Ovary (tissue), 9 donors: ENCODE data around the gene NR5A2. TPM values are rescaled to one million over a fixed set of nuclear protein-coding genes. Genes with fewer than 3 reads are reported as not detected.

Experiments used
- DNase-seq, 5 donors: peaks; one replicate each; pipeline ENCODE4 v3.0.0-alpha.2; 2019 to 2020
- H3K27ac ChIP-seq, 2 donors: fragments of 200-600 bp; one replicate each; pipeline versions ENCODE4 v1.5.1 to v1.8.0; 2019 to 2022
- H3K27me3 ChIP-seq: fragments of 200-600 bp; one replicate; pipeline ENCODE4 v1.8.0; 2022
- H3K36me3 ChIP-seq: fragments of 200-600 bp; sonication (generic); one replicate; pipeline ENCODE4 v1.5.1; 2019
- H3K4me1 ChIP-seq: one replicate; pipeline ENCODE4 v1.8.1; 2013; ENCODE audit warnings: mild to moderate bottlenecking, moderate library complexity; ENCODE audit not compliant: insufficient read depth
- H3K4me3 ChIP-seq: fragments of 200-600 bp; sonication (generic); one replicate; pipeline ENCODE4 v1.5.1; 2017
- H3K9me3 ChIP-seq, 2 donors: fragments of 200-600 bp in 1 of 2; sonication (generic) in 1 of 2; one replicate each; pipeline versions ENCODE4 v1.5.1 to v1.8.1; 2013 to 2019; ENCODE audit warnings: mild to moderate bottlenecking in 1 of 2, moderate library complexity in 1 of 2
- EP300 ChIP-seq: sonication (generic); formaldehyde crosslinking; IDR thresholded peaks from one replicate; pipeline ENCODE4 v1.6.1; 2017; ENCODE audit warnings: antibody characterized with exemption
- POLR2A ChIP-seq: fragments of 450-650 bp; IDR thresholded peaks from one replicate; pipeline ENCODE4 v1.6.1; 2017; ENCODE audit warnings: antibody characterized with exemption, mild to moderate bottlenecking, moderate library complexity
- WGBS, 3 donors: extraction: QIAGEN DNeasy Blood & Tissue Kit in 1 of 3; methylation state at CpG; one replicate each; pipeline versions ENCODE4 v1.1.5 to v1.1.7; 2013 to 2017; 5-methylcytosine and 5-hydroxymethylcytosine counted together
- intact Hi-C, 4 donors: fragments of 100-400 bp; cut with DNase I; formaldehyde crosslinking; loops; one replicate each; pipeline versions ENCODE4 v1.11.0 to v1.15.1; 2022 to 2023
- polyA plus RNA-seq, 2 donors: library from polyadenylated mRNA; stranded (reverse); fragments of 200-250 nt in 1 of 2; fragments of 350-450 nt in 1 of 2; fragmentation: Illumina TruSeq in 1 of 2; extraction: RNeasy Lipid Tissue Mini Kit (QIAGEN cat#74804) in 1 of 2; gene quantifications; one replicate each; pipeline ENCODE4 v1.2.3, GENCODE V29; 2013 to 2014
- total RNA-seq, 7 donors: library from RNA; depleted of rRNA in 2 of 7; stranded (reverse); fragments of >200 nt in 2 of 7; fragmentation: NEBNext Ultra II Directional in 3 of 7; extraction: Animal tissue kit (Norgen Biotek cat#: 25700) in 3 of 7; gene quantifications; one replicate each; pipeline versions ENCODE4 v1.1.0 to v1.2.4, GENCODE V29; 2016 to 2023
- TF ChIP-seq, protein P1 (sequence below), 3 donors: fragments of 450-650 bp in 2 of 3; fragments of 200-600 bp in 1 of 3; IDR thresholded peaks; one replicate each; pipeline versions ENCODE4 v1.5.1 to v1.8.0; 2016 to 2022; ENCODE audit warnings: antibody characterized with exemption in 3 of 3, mild to moderate bottlenecking in 1 of 3
- donor health status: DM: no; HTN: no; CAD: no; lungs with moderate emphysema.
- donor health status: DM: no; HTN: no; CAD: no.
- donor health status: Bipolar disorder and iron deficiency.
- donor health status: DM: yes; HTN: yes; CAD: no.
- donor health status: DM: no; HTN: no; CAD: no.
- donor health status: DM: yes; HTN: yes; CAD: no.

NR5A2 gene
- total and polyA plus RNA-seq, 9 donors: 1.5 to 45.8 (median 3.0) TPM

DNA sequence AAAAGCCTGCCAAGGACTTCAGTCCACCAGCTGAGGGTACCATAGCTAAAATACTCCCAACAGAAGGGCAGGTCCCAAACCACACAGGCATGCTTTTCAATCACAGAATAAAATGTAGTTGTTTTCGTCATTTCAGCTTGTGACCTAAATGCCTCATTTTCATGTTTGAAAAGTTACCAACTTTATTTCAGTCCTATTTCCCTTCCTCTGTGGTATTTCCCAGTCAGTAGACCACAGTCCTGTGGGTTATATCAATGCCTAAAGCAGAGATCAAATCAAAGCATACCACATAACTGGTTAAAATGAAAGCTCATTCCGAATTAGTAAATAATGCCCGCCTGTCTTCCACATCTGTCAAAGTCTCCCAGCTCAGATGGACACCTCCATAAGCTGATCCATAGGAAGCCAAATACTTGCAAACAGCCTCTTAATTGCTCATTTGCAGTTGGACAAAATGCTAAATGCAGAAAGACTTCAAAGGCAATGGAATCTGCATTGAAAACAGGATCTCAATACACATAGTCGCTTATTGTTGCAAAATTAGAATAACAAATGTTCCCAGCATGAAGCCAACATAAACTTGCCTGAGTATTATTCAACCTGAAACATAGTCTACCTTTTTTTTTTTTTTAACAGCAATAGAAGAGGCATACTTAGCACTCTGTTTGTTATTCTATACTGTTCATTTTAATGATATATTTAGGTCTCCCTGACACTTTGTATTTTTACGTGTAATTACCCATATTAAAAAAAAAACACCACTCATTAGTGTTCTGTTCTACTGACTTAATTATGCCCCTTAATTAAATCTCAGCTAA is 53.9 kb downstream of the NR5A2 start:
- Histone ChIP-seq H3K27me3 (no peaks in the 10 kb centered on the region), H3K27ac (no peak overlapping the region), H3K36me3 (no peaks in the 10 kb centered on the region), H3K4me1 (no peaks in the 10 kb centered on the region), H3K9me3 (no peaks in the 10 kb centered on the region), H3K4me3 (no peak overlapping the region)
- DNase-seq: no peak
- no peak for TF ChIP-seq EP300
- no peak for TF ChIP-seq POLR2A
- TF ChIP-seq, protein P1, sequence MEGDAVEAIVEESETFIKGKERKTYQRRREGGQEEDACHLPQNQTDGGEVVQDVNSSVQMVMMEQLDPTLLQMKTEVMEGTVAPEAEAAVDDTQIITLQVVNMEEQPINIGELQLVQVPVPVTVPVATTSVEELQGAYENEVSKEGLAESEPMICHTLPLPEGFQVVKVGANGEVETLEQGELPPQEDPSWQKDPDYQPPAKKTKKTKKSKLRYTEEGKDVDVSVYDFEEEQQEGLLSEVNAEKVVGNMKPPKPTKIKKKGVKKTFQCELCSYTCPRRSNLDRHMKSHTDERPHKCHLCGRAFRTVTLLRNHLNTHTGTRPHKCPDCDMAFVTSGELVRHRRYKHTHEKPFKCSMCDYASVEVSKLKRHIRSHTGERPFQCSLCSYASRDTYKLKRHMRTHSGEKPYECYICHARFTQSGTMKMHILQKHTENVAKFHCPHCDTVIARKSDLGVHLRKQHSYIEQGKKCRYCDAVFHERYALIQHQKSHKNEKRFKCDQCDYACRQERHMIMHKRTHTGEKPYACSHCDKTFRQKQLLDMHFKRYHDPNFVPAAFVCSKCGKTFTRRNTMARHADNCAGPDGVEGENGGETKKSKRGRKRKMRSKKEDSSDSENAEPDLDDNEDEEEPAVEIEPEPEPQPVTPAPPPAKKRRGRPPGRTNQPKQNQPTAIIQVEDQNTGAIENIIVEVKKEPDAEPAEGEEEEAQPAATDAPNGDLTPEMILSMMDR (IDR thresholded peaks at IDR 0.05): no peak
- intact Hi-C loops: no loop called here
- WGBS, 3 donors: 61 to 70% (median 66%) methylated on average over 5 of the region's 5 CpGs

DNA sequence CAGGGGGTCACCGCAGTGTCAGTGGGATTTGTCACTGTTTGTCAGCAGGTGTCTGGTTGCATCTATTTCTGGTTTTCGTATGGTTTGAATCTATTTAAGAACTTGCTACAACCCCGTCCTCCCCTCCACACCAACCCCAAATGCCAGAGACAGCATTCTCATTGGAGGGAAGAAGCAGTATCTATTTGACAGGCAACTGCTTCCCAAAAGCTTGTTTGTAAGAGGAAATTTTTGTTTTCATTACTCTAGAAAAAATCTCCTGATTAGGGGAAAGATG is 54.4 kb downstream of the NR5A2 start:
- no peaks in the 10 kb centered on the region for H3K27me3 ChIP-seq
- 56 to 74% (median 61%) methylated on average over 3 of the region's 3 CpGs for WGBS, 3 donors
- DNase-seq: no peak
- TF ChIP-seq, protein P1 (IDR thresholded peaks at IDR 0.05): no peak
- H3K27ac ChIP-seq: no peak overlapping the region
- H3K36me3 ChIP-seq: no peaks in the 10 kb centered on the region
- intact Hi-C loops: no loop called here
- H3K9me3 ChIP-seq: no peaks in the 10 kb centered on the region
- H3K4me1 ChIP-seq: no peaks in the 10 kb centered on the region
- H3K4me3 ChIP-seq: no peak overlapping the region

DNA sequence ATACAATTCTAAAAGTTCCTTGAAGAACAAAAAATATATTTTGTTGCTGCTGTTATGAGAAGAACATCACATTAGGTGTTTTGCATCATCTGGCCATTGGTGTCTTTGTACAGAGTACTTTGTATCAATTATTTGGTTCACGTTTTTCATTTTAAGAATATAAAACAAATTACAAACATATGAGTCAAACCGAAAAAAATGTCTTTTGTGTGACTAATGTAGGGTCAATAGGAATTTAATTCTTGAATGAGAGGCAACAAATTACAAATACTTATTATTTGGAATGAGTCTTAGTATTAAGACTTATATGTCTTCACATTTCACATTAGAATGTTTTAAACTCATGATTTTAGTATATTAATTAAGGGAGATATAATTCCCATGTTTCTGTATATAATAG is 54.8 kb downstream of the NR5A2 start:
- H3K27ac ChIP-seq: no peak overlapping the region
- H3K36me3 ChIP-seq: no peaks in the 10 kb centered on the region
- intact Hi-C loops: no loop called here
- no peaks in the 10 kb centered on the region for H3K4me1 ChIP-seq
- no peak overlapping the region for H3K4me3 ChIP-seq
- 18 to 31% (median 29%) methylated on average over 2 of the region's 2 CpGs for WGBS, 3 donors
- TF ChIP-seq, protein P1 (IDR thresholded peaks at IDR 0.05): no peak
- TF ChIP-seq POLR2A (no peak), EP300 (no peak)
- H3K9me3 ChIP-seq: no peaks in the 10 kb centered on the region
- no peak for DNase-seq
- no peaks in the 10 kb centered on the region for H3K27me3 ChIP-seq

DNA sequence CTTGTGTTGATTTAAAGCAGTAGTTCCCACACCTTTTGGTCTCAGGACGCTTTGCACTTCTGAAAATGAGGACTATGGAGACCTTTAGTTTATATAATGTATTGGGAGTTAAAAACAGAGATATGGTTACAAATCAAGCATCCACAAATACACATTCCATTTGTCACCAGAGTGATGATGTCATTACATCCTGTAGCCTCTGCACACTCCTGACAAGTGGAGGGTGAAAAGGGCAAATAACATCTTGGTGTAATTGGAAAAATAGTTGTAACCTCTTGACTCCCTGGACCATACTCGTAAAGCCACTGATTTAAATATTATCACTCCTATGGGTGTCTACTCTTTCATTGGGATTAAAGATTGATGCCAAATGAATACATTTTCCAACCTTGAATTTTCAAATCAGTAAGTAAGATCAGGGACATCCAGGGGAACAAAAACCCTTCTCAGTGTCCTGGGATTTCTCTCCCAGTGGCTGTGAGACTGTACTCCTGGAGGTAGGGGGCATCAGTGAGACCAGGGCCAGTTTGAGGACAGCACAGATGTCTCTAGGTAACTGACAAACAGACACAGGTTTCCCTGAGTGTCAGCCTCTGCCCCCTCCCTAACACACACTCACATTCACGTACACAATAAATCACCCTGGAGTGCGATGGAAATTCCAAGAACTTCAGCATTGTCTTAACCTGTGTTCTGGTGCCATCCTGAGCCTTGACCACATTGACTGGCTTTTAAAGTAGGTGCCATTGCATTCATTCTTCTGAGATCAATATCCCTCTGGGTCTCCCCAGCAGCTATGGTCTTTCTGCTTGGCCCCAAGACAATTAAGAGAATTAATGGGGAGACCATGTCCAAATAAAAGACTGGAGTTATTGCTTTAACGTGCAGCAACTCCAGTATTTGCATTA is 63.0 kb downstream of the NR5A2 start:
- TF ChIP-seq POLR2A: no peak
- TF ChIP-seq, protein P1 (IDR thresholded peaks at IDR 0.05): no peak
- no peak for TF ChIP-seq EP300
- Histone ChIP-seq H3K27ac (no peak overlapping the region), H3K36me3 (no peaks in the 10 kb centered on the region), H3K4me3 (no peak overlapping the region), H3K9me3 (no peaks in the 10 kb centered on the region), H3K4me1 (no peaks in the 10 kb centered on the region), H3K27me3 (no peaks in the 10 kb centered on the region)
- intact Hi-C loops: no loop called here
- DNase-seq: no peak
- 55 to 65% (median 62%) methylated on average over 5 of the region's 5 CpGs for WGBS, 3 donors
